ENCODE data around the gene MGAT5.

Gene MGAT5

DNA sequence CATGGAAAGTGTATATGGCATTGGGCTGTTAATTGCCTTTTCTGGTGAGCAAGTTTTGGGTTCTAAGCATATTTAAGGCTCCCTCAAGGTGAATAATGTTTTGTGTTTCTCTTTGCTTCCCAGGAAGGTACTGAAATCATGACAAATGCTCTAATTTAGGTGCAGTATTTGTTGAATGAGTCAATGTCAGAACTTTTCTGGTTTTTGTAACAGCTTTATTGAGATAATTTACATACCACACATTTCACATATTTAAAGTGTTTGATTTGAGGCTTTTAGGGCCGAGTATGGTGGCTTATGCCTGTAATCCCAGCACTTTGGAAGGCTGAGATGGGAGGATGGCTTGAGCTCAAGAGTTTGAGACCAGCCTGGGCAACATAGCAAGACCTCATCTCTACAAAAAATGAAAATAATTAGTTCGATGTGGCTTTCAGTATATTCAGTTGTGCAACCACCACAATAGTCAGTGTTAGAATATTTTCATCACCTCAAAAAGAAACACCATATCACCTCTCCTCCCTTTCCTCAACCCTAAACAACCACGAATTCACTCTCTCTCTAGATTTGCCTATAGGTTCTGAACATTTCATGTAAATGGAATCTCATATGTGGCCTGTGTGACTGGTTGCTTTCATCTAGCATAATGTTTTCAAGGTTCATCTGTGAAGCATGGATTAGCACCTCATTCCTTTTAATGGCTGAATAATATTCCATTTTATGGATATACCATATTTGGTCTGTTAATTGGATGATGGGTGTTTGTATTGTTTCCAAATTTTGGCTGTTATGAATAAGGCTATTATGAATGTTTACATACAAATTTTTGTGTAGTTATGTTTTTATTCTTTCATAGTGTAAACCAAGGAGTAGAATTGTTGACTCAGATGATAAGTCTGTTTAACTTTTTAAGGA, 54.9 kb downstream of the MGAT5 start:
- no peak for DNase-seq

GRCh38 chr2:134310107-134311079, 56.5 kb downstream of the MGAT5 start:
- no peak for DNase-seq

- no peak for DNase-seq
Observed at GRCh38 chr2:134312482-134312881, 58.6 kb downstream of the MGAT5 start.

DNA sequence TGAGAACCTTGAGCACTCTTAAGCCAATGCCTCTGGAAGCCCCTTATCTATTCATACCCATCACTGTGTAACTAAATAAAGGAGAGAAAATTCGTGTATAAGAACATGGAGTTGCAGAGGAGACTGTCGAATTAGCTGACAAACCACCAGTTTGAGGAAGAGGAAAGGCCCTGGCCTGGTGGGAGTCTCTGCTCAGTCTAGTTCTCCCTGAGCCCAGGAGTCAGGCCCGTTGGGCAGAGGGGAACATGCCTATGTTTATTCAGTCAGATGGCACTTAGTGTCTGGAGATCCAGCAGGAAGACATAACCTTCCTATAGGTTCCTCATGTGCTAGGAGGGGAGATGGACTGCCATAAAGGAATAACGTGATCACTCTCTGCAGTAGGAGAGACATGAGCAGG, 60.3 kb downstream of the MGAT5 start:
- no peak for DNase-seq

- DNase-seq = no peak
Observed at GRCh38 chr2:134314681-134315368, 61.0 kb downstream of the MGAT5 start.

DNA sequence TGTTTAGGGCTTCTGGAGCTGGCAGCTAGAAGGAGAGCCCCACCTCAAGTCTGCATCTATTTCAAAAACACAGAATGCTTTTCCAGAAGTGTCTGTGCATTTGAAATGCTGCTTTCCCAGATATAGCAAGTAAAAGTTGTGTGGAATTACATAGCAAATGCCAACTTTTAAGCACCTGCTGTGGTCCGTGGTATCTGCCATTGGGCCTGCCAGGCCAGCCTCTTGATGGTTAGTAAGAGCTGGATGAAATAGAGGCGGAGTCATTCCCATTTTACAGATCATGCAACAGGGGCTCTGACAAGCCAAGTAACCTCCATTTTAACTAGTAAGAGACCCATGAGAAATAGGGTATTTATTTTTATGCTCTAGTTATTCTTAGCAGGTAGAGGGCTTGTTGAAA, 61.6 kb downstream of the MGAT5 start:
- no peak for DNase-seq

DNA sequence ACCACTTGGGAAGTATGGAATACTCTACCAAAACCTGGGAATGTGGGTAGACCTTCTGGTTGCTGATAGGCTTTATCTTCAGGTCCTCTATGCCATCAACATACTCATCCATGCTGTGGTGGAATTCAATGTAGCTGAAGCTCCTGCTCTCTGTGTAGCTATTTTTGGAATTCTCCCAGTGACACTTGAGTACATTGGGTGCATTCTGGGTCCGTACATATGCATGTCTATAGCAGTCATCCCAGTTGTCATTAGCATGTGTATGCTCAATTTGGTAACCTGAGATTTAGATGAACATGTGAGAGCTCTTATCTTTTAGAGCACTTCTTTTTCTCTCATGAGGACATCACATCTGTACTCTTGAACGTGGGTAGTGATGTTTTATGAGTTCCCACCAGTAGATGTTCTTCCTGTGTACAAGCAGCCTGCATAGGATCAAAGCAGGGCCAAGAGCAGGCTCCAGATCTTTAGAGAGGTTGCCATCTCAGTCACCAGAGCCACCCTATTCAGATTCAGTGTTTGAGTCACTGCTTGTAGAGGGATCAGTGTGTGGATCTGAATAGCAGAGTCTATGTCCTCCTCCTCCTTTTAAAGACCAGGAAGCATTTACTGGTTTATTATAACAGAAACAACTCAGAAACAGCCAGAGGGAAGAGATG, 65.9 kb downstream of the MGAT5 start:
- DNase-seq = no peak

- no peak for DNase-seq
Observed at GRCh38 chr2:134320930-134321329, 67.1 kb downstream of the MGAT5 start.

DNA sequence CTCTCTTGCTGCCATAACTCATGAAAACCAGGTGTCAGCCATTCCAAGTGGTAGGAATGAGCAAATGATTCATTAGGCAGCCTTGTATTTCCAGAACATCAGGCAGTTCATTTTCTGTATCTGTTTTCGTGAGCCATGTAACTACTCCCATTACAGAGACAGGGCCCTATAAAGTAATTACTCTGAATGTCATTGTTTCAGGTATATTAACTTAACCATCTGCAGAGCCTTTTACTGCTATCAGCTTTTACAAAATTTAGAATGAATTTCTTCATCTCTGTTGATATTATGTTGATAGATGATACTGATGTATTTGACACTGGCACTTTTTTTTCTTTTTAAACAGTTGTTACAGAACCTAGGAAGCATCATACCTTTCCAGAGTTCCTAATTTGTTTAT, 69.9 kb downstream of the MGAT5 start:
- no peak for DNase-seq

DNA sequence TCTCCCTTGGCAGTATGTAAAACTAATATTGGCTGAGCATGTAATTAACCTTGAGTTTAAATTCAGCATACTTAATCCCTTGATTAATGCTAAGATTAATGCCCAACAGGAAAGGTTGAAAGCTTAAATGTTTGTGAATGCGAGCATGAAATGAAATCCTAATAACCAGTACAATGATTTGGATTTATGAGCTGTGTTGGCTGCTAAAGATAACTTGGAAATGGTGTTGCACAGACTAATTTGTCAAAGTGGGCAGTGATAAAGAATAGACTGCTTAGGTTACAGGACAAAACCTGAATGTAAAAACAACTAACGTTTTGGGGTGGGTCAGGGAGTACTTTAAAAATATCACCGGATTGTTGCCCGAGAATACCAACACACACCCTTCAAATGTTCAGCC, 70.6 kb downstream of the MGAT5 start:
- DNase-seq = no peak

- DNase-seq = no peak
Observed at GRCh38 chr2:134324947-134325346, 71.1 kb downstream of the MGAT5 start.

GRCh38 chr2:134325696-134326095, 71.8 kb downstream of the MGAT5 start:
- DNase-seq = no peak

DNA sequence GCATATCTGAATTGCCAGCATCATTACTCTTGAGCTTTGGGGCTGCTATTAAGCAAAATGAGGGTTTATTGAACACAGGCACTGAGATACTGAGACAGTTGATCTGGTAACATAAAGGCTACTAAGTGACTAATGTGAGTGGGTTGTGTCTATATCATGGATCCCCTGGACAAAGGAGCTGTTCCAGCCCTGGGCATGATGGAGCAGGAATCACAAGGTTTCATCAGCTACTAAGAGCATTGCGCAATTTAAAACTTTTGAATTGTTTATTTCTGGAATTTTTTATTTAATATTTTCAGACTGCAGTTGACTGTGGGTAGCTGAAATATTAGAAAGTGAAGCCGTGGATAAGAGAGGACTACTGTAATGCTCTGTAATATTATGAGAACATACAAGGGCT, 73.5 kb downstream of the MGAT5 start:
- DNase-seq = no peak

- DNase-seq = no peak
Observed at GRCh38 chr2:134331081-134331480, 77.2 kb downstream of the MGAT5 start.

GRCh38 chr2:134333646-134334189, 79.8 kb downstream of the MGAT5 start:
- DNase-seq = no peak

GRCh38 chr2:134334542-134335353, 80.9 kb downstream of the MGAT5 start:
- DNase-seq = no peak

DNA sequence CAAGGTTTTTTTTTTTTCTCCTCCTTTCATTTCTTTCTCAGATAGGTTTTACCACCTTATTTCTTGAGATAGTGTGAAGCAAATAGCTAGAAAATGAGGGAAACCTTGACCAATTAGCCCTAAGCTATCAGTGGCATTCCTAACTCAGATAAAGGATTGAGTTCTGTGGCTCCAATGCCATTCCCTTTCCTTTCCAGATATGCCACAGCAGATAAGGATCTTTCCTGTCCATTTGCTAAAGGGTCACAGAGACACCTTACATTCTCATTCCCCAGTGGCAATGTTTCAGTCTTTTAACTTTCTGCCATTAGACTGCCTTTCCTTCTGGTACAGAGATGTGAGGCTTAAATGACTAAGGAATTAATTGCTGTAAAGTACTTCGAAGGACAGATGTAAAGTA, 81.7 kb downstream of the MGAT5 start:
- no peak for DNase-seq

DNA sequence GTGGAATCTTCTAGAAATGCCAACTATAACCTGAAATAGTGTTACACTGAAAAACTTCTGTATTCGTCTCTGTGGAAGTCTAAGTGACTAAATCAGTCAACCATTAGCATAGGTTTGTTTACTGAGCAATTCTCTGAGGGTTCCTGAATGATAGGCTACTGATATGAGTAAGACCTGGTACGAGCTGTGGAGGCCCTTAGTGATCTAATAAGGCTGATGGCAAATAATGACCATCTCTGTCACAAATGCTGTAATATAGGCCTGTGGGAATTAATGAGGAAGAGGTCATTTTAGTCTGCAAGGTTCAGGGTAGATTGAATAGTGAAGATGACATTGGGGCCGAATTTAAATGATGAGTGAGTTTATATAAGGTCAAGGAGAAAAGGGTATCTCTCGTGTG, 82.5 kb downstream of the MGAT5 start:
- DNase-seq = no peak

DNA sequence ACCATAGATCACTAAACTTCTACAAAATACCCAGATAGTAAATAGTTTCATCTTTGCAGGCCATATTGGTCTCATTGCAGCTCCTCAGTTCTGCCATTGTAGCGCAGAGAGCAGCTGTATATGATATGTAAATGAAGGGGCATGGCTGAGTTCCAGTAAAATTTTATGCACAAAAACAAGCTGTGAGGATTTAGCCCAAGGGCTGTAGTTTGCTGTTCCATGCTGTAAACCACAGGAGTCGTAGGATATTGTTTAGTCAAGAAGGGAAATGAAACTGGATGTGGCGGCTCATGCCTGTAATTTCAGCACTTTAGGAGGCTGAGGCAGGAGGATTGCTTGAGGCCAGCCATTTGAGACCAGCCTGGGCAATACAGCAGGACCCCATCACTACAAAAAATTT, 83.0 kb downstream of the MGAT5 start:
- DNase-seq = no peak

DNA sequence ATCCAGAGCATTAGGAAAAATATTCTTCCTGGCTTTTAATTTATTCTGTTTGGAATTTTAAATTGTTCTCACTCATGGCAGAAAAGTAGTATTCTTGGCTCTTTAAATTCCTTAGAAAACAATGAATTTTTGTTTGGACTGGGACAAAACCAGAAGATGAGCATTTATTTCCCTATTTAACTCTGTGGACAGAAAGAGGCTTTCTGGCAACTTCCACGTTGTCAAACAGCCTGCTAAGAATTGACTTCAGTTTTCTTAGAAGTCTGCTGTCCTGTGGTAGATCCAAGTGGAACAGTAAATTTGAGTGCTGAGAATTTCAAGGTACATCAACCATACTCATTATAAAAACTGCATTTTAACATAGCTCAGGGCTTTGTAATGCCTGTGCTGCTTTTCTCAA, 83.8 kb downstream of the MGAT5 start:
- DNase-seq = no peak

DNA sequence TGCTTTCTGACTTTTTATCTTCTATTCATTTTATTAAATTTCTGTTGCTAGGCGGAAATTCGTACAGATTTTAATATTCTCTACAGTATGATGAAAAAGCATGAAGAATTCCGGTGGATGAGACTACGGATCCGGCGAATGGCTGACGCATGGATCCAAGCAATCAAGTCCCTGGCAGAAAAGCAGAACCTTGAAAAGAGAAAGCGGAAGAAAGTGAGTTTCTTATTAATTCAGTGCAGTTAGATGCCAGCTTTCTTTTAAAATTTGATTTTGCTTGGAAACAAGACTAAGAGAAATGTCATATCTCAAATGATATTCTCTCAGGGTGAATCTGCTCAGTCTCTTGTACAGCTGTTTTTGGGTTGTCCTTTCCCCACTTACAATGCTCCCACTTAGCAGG, 84.3 kb downstream of the MGAT5 start:
- no peak for DNase-seq

All from cortex of kidney (tissue), 1 donor.